Activated CD4-positive, CD25-positive, alpha-beta regulatory T cell treated with anti-CD3 and anti-CD28 coated beads, Interleukin-2, amount 50 U/mL, for 16 hours (primary cell): Measurements from ENCODE around the gene SEMA3E.
"Not testable (repeated sequence)": the region's sequence is repeated elsewhere in the genome, so short reads cannot be mapped to it uniquely, and the experiment has no call there.

Source experiments
- DNase-seq: peaks from one replicate; pipeline ENCODE4 v3.0.0-alpha.2; 2020; ENCODE audit warnings: low read depth, low spot score

Gene SEMA3E

DNA sequence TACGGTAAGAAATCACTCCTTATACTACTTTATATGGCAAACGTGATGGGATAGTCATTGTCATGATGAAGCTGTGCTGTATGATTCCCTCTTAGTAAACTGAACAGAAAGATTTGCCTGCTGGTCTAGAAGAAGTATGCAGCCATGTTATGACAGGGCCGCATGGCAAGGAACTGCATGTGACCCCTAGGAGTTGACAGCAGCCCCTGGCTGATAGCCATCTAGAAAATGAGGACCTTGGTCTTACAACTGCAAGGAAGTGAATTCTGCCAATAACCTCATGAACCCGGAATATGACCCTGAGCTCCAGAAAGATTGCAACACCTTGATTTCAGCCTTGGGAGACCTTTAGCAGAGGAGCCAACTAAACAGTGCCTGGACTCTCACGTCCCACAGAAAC is 193.3 kb downstream of the SEMA3E start:
- DNase-seq = no peak

DNA sequence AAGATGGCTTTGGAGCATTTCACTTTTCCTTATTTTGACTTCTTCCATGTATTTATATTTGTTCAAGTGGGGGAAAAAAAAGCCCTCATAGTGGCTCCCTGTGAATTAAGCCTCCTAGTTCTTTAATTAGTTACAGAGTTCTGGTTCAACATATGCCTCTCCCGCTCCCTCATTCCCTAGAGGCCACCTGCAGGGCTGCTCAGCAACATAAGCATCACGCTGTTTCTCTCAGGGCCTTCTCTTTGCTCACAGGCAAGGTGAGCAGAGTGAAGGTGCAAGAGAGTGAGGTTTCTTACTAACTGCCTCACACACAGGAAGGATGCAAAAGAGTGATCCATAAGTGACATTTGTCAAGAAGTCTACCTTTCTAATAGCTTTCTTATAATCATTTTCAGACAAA is 196.7 kb downstream of the SEMA3E start:
- DNase-seq = no peak

DNA sequence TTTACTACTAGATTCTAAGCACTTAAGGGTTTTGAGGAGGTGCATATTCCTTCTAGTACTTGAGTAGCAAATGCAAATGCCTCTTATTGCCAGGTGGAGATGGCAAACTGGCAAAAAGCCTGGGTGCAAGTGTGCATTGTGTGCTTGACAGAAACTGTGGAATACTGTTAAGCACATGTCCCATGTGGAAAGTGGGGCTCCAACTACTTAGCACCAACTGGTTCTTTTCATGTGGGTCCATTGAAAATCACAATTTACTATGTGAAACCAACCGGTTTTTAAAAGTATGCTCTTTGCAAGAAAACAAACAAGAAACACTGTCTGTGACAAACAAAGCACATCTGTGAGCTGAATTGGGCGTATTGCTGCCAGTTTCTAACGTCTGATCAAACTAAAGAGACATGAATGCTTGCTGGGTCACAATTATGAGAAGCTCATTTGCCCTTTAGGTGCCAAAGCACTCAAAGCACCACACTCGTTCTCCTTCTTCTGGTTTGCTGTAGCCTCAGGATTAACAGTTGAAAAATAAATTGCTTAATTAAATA is 197.4 kb downstream of the SEMA3E start:
- no peak for DNase-seq

DNA sequence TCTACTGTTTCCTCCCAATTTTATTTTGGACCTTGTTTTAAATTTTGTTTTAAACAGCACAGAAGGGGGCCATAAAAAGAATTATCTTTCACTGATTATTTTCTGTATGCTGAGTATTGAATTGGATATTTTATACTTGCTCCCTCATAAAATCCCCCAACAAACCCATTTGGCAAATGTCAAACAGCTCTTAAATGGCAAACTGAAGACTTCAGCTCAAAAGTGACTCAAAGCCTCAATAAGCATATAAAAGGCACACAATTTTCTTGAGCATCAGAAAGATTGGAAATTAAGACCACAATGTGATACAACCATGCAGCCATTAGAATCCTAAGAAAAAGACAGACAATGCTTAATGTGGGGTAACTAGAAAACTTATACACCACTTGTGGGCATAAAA is 199.2 kb downstream of the SEMA3E start:
- no peak for DNase-seq

DNA sequence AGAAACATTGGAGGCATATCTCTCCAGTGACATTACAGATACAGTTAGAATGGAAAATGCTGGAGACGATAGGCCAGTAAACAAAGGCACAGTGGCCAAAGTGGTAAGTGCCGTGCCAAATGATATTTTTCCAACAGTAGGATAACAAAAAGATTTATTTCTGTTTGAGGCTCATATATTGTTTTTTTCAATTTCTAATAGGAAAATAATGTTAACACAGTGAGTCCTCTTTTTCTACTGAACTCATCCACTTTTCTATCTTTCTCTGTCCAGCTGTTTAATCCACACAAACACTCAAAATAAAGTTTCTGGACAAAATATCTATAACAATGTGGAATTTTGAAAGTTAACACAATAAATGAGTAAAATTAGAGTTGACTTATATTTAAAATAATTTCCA is 201.3 kb downstream of the SEMA3E start:
- DNase-seq = no peak

DNA sequence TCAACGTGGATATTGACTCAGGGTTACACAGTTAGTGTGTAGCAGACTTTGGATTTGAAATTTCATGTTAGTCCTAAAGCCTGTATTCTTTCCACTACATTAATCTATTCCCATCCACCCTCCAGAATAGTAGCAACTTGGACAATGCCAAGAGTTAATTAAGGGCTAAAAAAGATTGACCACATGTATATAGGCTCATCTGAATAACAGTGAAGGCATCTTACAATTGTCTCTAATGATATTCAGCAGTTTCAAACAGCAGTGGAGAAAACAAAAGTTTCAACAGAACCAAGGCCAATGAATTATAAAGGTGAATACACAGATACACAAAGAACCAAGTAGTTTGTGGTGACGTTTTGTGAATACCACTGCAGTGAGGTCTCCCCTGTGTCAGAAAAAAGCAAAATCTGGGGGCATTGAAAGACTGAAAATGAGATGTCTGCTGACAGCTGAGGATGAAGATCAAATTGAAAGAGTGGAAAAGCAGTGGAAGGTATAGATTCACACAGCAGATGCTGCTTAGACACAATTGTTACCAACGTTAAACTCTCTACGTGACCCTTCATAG is 202.8 kb downstream of the SEMA3E start:
- DNase-seq = no peak

DNA sequence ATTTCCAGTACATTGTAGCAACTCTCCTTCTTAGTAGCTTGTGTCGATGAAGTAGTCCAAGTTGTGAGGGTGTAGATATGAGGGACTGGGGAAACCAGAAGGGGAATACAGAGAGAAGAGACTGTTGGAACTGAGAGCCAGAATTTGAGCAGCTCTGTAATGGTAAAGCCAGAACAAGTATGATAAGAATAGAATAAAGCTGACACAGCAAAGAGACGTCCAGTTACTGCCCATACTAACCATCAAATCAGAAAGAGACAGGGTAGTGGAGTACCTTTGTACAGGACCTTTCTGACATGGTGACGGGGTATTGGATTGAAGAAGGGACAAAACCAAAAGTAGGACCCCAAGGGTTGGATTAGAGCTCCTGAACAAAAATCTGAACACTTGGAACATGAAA is 206.0 kb downstream of the SEMA3E start:
- DNase-seq = no peak

DNA sequence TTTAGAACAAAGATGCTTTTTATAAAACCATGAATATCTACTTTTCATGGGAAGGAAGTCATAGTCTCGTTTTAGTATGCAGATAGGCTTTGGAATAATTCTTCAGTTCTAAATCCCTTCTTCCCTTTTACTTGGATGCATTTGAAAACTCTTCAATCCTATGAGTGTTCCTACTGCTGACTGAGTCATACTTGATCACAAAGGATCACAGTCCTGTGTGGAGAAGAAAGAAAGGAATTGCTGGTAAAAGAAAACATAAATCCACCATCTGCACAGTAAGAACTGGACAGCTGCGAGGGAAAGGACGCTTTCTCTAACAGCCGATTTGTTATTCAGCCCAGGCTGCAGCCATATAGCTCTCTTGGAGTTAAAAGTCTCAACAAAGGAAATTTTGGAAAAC is 209.9 kb downstream of the SEMA3E start:
- DNase-seq = no peak

DNA sequence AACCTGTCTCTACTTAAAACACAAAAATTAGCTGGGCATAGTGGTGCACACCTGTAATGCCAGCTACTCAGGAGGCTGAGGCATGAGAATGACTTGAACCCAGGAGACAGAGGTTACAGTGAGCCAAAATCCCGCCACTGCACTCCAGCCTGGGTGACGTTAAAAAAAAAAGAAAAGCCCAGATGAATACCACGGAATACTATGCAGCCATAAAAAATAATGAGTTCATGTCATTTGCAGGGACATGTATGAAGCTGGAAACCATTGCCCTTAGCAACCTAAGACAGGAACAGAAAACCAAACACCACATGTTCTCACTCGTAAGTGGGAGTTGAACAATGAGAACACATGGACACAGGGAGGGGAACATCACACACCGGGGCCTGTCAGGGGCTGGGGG is 218.7 kb downstream of the SEMA3E start:
- not testable (repeated sequence) for DNase-seq

DNA sequence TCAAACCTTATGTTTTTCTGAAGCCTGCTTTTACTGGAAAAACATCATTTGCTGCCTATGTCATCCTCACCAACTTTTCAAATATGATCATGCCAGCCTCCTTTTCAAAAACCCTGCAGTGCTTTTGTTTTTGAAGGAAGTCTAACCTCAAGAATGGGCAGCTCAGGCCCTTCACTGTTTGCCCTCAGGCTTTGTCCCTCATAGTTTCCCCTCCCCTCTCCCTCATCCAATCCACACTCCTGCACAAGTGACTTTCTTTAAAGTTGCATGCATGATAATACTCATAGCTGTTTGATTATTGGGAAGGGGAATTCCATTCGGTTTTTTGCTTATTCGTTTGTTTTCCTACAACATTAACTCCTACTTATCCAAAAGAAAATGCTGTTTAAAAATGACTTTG is 219.4 kb downstream of the SEMA3E start:
- no peak for DNase-seq

DNA sequence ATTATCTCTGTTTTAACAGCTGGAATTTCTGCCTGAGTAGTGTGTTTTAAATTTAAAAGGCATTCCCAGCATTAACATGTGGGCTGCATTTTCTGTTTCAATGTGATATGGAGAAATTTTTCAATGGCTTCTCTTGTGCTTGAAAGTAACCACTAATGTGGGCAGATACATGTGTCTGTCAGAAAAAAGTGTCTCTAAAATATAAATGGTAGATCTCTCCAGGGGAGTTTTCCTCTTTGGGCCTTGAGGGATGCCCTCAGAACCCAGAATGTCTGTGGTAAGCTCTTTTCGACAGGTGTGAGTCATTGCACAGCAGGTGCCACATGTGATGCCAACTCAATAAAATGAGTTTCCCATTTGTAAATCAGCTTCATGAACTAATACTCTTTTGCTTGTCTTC is 221.1 kb downstream of the SEMA3E start:
- DNase-seq = no peak

DNA sequence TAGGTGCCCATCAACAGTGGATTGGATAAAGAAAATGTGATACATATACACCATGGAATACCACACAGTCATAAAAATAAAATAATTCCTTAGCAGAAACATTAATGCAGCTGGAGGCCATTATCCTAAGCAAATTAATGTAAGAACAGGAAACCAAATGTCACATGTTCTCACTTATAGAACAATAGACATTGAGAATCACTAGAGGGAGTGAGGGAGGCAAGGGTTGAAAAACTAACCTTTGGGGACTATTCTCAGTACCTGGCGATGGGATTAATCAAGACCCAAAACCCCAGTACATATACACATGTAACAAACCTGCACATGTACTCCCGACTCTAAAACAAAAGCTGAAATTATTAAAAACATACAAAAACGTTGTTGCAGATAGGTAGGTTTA is 222.6 kb downstream of the SEMA3E start:
- no peak for DNase-seq

DNA sequence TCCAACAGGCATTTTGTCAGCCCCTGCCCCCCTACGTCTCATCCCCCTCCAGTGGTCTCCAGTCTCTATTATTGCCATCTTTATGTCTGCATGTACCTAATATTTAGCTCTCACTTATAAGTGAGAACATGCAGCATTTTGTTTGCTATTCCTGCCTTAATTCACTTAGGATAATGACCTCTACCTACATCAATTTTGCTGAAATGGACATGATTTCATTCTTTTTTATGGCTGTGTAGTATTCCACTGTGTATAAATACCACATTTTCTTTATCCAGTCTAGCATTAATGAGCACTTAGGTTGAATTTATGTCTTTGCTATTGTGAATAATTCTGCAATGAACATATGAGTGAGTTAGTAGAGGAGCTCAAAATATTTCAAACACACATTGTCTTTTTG is 229.9 kb downstream of the SEMA3E start:
- no peak for DNase-seq

DNA sequence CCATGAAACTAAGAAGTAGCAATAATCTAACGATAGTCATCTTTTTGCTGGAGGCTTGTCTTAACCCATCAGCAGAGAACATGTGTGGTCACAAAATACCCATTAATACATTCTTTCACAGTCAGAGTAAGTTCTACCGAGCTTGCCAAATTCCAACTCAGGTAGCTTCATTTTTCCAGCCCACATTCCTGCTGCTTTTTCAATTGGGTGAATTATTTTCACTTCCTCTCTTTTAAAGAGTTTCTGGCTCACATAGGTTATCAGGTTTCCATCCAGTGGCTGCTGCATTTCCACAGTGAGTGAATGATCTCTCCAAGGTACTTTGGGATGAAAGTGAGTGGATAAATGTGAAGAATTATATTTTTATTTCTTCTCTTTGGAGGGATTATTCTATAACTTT is 233.1 kb downstream of the SEMA3E start:
- no peak for DNase-seq

DNA sequence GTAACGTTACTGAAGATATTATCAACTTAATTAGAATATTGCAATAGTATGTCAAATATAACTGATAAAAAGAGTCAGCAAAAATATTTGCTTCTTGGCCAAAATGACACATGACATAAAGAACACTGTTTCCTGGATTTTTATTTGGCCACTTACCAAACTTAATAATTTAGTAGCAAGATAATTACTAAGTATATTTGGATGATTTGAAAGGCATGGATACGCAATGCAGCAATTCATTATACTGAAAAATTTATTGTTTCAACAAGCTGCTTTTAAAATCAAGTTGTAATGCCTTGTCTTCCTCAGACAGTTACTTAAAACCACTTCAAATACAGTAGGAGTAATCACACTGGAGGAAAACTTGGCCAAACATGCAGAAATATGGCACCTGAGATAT is 234.0 kb downstream of the SEMA3E start:
- DNase-seq = no peak

DNA sequence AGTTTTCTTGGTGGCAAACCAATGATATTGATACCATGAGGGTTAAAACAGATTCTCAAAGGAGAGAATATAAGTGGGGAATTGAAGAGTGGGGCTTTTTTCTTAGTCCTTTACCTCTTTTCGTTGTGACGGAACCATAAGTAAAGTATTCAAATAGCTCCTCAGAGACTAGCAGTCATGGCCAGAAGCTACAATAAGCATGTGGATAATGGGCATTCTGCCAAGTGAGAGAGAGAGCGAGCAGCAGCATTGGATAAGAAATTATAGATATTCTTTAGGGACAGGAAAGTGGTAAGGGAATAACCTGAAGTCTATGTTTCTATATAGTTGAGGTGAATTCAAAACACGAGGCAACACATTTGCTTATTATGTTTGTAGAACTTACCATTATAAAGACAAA is 235.1 kb downstream of the SEMA3E start:
- DNase-seq = no peak

DNA sequence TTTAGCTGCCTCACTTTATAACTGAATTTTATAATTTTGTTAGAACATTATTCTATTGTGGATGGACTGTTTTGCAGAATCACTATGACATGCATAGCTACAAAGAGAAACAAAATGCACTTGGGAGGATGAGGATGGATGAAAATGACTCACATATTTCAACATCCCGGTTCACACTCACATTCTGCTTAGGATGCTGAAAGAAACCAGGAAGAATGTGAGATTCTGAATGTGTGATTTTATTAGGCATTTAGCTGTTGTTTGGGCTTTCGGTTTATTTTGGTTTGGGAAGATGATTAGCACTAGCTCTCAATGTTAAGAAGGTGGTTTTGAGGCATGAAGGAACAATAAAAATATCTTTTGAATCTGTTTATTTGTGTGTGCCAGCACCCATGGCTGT is 235.5 kb downstream of the SEMA3E start:
- no peak for DNase-seq

DNA sequence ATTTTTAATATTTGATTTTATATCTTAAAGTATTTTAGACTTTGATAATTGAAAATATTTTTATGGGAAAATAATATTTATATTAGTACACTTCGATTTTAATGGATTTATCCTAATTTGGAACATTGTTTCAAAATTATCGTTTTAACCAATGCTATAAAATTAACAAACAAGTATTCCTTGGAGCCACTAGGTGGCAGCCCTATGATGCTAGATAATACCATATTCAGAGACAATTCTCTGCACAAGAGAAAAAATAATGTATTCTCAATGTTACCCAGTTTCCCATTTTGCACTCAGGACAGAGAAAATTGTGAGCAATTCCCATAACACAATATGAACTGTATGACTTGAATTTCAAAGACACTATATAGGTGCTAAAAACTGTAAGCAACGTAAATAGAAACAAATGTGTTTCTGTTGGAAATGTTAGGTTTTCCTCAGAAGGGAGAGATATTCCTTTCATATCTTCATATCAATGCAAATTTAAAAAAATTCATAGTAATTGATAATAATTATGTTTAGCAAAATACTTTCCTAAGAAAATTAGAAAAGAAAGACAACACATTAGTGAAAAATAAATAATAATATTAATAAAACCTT is 237.8 kb downstream of the SEMA3E start:
- DNase-seq = no peak

DNA sequence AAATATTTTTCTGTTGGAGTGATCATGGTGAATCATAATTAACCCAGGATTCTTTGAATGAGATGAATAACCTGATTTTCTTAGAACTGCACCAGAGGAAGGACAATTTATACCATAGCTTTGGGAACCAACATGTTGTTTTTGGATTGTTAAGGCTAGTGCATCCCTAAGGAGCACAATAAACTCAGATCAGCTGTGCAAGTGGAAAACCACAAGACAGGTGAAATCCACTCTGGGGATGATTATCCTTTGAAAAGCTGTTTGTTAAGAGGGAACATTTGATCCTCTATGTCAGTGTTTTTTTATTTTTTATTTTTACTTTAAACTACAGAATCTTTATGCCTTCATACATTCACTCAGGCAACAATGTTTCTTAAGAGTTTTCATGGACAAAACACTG is 254.2 kb downstream of the SEMA3E start:
- no peak for DNase-seq

DNA sequence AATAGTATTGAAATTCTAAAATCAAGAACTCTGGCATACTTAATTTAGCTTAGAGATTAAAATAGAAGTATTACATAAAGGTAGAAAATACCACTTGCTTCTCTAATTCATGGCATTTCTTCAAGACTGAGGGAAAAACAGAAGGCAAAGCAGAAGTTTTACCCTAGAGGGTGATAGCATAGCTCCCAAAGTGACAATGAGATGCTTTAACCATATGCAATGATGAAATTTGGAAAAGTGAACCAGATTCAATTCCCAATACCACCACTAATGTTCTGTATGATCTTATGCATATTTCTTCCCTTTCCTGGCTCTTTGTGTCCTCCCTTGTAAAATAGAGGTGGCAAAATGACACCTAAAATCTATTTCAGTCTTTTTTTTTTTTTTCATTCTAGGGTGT is 260.5 kb downstream of the SEMA3E start:
- DNase-seq = no peak

DNA sequence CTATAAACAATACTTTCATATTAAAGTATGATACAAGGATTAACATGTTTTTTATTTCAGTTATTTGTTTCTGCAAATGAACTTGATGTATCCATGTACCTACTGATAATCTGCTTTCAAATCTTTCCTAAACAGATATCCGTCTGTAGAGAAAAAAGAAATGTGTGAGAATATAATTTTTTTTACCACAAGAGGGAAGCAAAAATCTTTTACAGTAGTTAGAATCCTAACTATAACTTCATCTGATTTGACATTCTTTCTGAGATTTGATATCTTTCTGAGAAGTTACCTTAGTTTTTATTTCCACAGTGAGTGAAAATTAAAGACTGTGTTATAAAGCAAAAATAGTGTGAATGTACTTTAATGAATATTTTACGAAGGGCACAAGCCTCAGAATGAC is 282.3 kb downstream of the SEMA3E start:
- DNase-seq = no peak

DNA sequence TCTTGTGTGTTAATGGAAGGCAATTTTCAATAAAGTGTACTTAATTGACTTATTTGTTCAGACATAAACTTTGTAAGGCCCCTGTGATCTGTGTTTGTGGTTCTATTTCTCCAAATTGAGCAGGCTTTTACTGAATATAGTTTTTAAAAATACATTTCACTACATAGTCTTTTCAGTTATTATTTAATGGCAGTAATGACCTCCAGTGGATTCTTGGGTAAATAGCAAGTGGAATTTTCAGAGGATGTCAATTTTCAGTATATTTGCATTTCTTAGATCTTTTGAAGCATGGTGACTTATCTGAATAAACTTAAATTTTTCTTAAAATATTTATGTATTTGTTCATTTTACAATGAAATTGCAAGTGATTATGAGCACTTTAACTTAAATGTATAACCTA is 283.2 kb downstream of the SEMA3E start:
- no peak for DNase-seq

DNA sequence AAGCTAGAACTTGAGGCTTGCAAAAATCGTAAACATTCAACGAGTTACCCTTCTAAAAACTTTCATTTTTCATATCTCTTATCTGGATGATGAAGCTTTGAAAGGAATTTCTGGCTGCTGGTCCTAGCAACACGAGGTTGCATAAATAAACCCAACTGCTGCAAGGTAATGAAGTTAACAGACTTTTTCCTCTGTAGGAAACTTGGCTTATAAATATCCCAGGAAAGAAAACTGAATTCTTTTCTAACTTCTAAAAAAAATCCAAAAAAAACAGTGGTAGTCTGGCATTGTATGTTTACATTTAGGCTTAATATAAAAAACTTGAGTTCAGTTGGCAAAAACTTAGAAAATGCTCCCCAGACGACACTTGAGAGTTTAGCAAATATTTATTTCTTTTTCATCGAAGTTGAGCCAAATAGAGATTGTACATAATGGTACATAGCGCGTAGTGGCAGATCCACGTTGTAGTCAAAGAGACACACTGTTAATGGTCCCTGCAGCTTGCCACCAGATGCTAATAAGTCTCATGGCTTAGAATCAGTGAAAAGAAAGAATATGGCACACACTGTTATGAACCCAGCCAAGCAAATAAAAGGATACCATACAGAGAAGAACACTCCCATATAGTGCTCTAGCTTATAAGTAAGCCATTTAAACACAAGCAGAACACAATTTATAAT is 285.9 kb downstream of the SEMA3E start:
- DNase-seq = no peak
